ENCODE data around the gene OR2AG2. TPM values are rescaled to one million over a fixed set of nuclear protein-coding genes. Genes with fewer than 3 reads are reported as not detected.
A peak's percentile ranks its signal among the peaks of the same experiment; 100 is the strongest.

The OR2AG2 gene
- total RNA-seq, 4 donors from 2014 or later, result not detected

- no peak overlapping the region for H3K27ac ChIP-seq (replicated peaks in 1 of 4)
- H3K27me3 ChIP-seq, result no peaks in the 10 kb centered on the region
- no peaks in the 10 kb centered on the region for H3K4me1 ChIP-seq
- TF ChIP-seq EP300 (IDR thresholded peaks at IDR 0.05) (no peak), POLR2AphosphoS5 (IDR thresholded peaks at IDR 0.05) (no peak), POLR2A (IDR thresholded peaks at IDR 0.05; ENCODE audit: low read depth) (no peak), CTCF (IDR thresholded peaks at IDR 0.05) (no peak)
- intact Hi-C loops (cut with DNase I), result no loop called here
- H3K36me3 ChIP-seq, result peaks cover 0 to 3% (median 0%) of the 10 kb centered on the region in 4 donors
- no peak overlapping the region for H3K4me3 ChIP-seq
- no peaks in the 10 kb centered on the region for H3K9me3 ChIP-seq
- no peak for DNase-seq (ENCODE audit: extremely low spot score)
- WGBS, result 68% methylated on average over 2 of the region's 2 CpGs
Measured at GRCh38 chr11:6725386-6725896, 46.3 kb downstream of the OR2AG2 start.

- no peak overlapping the region for H3K27ac ChIP-seq (replicated peaks in 1 of 4)
- TF ChIP-seq POLR2A (IDR thresholded peaks at IDR 0.05; ENCODE audit: low read depth) (no peak), EP300 (IDR thresholded peaks at IDR 0.05) (no peak), POLR2AphosphoS5 (IDR thresholded peaks at IDR 0.05) (no peak), CTCF (IDR thresholded peaks at IDR 0.05) (no peak)
- intact Hi-C loops (cut with DNase I), result no loop called here
- DNase-seq (ENCODE audit: extremely low spot score), result peak; percentile 45
- H3K9me3 ChIP-seq, result no peaks in the 10 kb centered on the region
- 75% methylated on average over 1 of the region's 1 CpG for WGBS
- H3K36me3 ChIP-seq, result peaks cover 0 to 3% (median 0%) of the 10 kb centered on the region in 4 donors
- H3K27me3 ChIP-seq, result no peaks in the 10 kb centered on the region
- no peaks in the 10 kb centered on the region for H3K4me1 ChIP-seq
- H3K4me3 ChIP-seq, result no peak overlapping the region
Measured at GRCh38 chr11:6724013-6724412, 47.8 kb downstream of the OR2AG2 start.

GRCh38 chr11:6721343-6721742, 50.4 kb downstream of the OR2AG2 start:
- H3K4me1 ChIP-seq, result no peaks in the 10 kb centered on the region
- intact Hi-C loops (cut with DNase I), result no loop called here
- no peaks in the 10 kb centered on the region for H3K27me3 ChIP-seq
- TF ChIP-seq CTCF (IDR thresholded peaks at IDR 0.05), result no peak
- TF ChIP-seq POLR2AphosphoS5 (IDR thresholded peaks at IDR 0.05), result no peak
- TF ChIP-seq POLR2A (IDR thresholded peaks at IDR 0.05; ENCODE audit: low read depth), result no peak
- no peak for TF ChIP-seq EP300 (IDR thresholded peaks at IDR 0.05)
- 86% methylated on average over 1 of the region's 1 CpG for WGBS
- H3K27ac ChIP-seq (replicated peaks in 1 of 4), result no peak overlapping the region
- H3K9me3 ChIP-seq, result no peaks in the 10 kb centered on the region
- H3K4me3 ChIP-seq, result no peak overlapping the region
- H3K36me3 ChIP-seq, result peaks cover 0 to 3% (median 0%) of the 10 kb centered on the region in 4 donors
- no peak for DNase-seq (ENCODE audit: extremely low spot score)

- TF ChIP-seq POLR2A (IDR thresholded peaks at IDR 0.05; ENCODE audit: low read depth) (no peak), EP300 (IDR thresholded peaks at IDR 0.05) (no peak), CTCF (IDR thresholded peaks at IDR 0.05) (no peak), POLR2AphosphoS5 (IDR thresholded peaks at IDR 0.05) (no peak)
- WGBS, result 60% methylated on average over 1 of the region's 1 CpG
- intact Hi-C loops (cut with DNase I), result no loop called here
- peak; percentile 21 for DNase-seq (ENCODE audit: extremely low spot score)
- H3K27ac ChIP-seq (replicated peaks in 1 of 4), result no peak overlapping the region
- no peaks in the 10 kb centered on the region for H3K4me1 ChIP-seq
- H3K9me3 ChIP-seq, result no peaks in the 10 kb centered on the region
- no peak overlapping the region for H3K4me3 ChIP-seq
- H3K27me3 ChIP-seq, result no peaks in the 10 kb centered on the region
- peaks cover 0 to 3% (median 0%) of the 10 kb centered on the region in 4 donors for H3K36me3 ChIP-seq
Measured at GRCh38 chr11:6719576-6719975, 52.2 kb downstream of the OR2AG2 start.

- Histone ChIP-seq H3K4me3 (no peak overlapping the region), H3K27ac (replicated peaks in 1 of 4) (no peak overlapping the region), H3K27me3 (no peaks in the 10 kb centered on the region), H3K4me1 (no peaks in the 10 kb centered on the region), H3K9me3 (no peaks in the 10 kb centered on the region), H3K36me3 (no peaks in the 10 kb centered on the region)
- no peak for TF ChIP-seq CTCF (IDR thresholded peaks at IDR 0.05)
- no peak for TF ChIP-seq POLR2AphosphoS5 (IDR thresholded peaks at IDR 0.05)
- no peak for TF ChIP-seq POLR2A (IDR thresholded peaks at IDR 0.05; ENCODE audit: low read depth)
- no peak for TF ChIP-seq EP300 (IDR thresholded peaks at IDR 0.05)
- 90% methylated on average over 3 of the region's 3 CpGs for WGBS
- intact Hi-C loops (cut with DNase I), result no loop called here
- no peak for DNase-seq (ENCODE audit: extremely low spot score)
Measured at GRCh38 chr11:6717426-6717825, 54.4 kb downstream of the OR2AG2 start.

Measured in esophagus muscularis mucosa (tissue), 4 donors.